Cardiac muscle cell (in vitro differentiated cells and primary cell): ENCODE measurements around the gene LAMP1. TPM values are rescaled to one million over a fixed set of nuclear protein-coding genes. Genes with fewer than 3 reads are reported as not detected.

ENCODE experiments used
- DNase-seq, 2 donors: peaks; one replicate each; pipeline versions ENCODE4 v3.0.0 to v3.0.0-alpha.2; 2010 to 2017; ENCODE audit warnings: low read depth in 1 of 2, low spot score in 1 of 2
- H3K27ac ChIP-seq: fragments of 200-600 bp; sonication (generic); 2 replicates; pipeline ENCODE4 v1.5.1; 2016
- H3K27me3 ChIP-seq: fragments of 200-600 bp; sonication (generic); 2 replicates; pipeline ENCODE4 v1.6.0; 2016; ENCODE audit warnings: control low read depth
- H3K36me3 ChIP-seq: fragments of 200-600 bp; sonication (generic); 2 replicates; pipeline ENCODE4 v1.5.1; 2016; ENCODE audit warnings: control low read depth
- H3K4me1 ChIP-seq: fragments of 200-600 bp; sonication (generic); 2 replicates; pipeline ENCODE4 v1.8.1; 2017; ENCODE audit warnings: low read depth, mild to moderate bottlenecking, mixed run types
- H3K4me3 ChIP-seq: fragments of 200-600 bp; sonication (generic); 2 replicates; pipeline ENCODE4 v1.5.1; 2016; ENCODE audit warnings: mild to moderate bottlenecking
- H3K9me3 ChIP-seq: fragments of 200-600 bp; sonication (generic); 2 replicates; pipeline ENCODE4 v1.5.1; 2017; ENCODE audit warnings: low read depth, mild to moderate bottlenecking, control low read depth
- CTCF ChIP-seq: IDR thresholded peaks from 2 replicates; pipeline ENCODE4 v1.5.1; 2012; ENCODE audit warnings: low read depth, mild to moderate bottlenecking, low read length
- polyA plus RNA-seq: library from polyadenylated mRNA; unstranded; fragments of >200 nt; fragmentation: Nextera tagmentation; extraction: Ambion mirVana; gene quantifications from 2 replicates; pipeline ENCODE4 v1.2.1, GENCODE V29; 2016
- total RNA-seq: library from RNA; depleted of rRNA; stranded (reverse); fragments of >200 nt; gene quantifications from 2 replicates; pipeline ENCODE4 v1.2.3, GENCODE V29; 2016

LAMP1 gene
- total and polyA plus RNA-seq, 2 experiments from 2014 or later = 43.8 to 83.7 TPM

- Histone ChIP-seq H3K4me1 (no peaks in the 10 kb centered on the region), H3K4me3 (no peak overlapping the region), H3K36me3 (peaks cover 32% of the 10 kb centered on the region), H3K27ac (peak overlapping the region; percentile 47), H3K27me3 (no peaks in the 10 kb centered on the region), H3K9me3 (no peaks in the 10 kb centered on the region)
- no peak for TF ChIP-seq CTCF
- DNase-seq = no peak
These were observed 25.0 kb downstream of the LAMP1 start for GRCh38 chr13:113322043-113322461.

GRCh38 chr13:113322890-113323651 lies 26.0 kb downstream of the LAMP1 start:
- TF ChIP-seq CTCF = no peak
- Histone ChIP-seq H3K27me3 (no peaks in the 10 kb centered on the region), H3K27ac (peak overlapping the region; percentile 47), H3K4me1 (no peaks in the 10 kb centered on the region), H3K4me3 (no peak overlapping the region), H3K9me3 (no peaks in the 10 kb centered on the region), H3K36me3 (peaks cover 32% of the 10 kb centered on the region)
- peak in 1 of 2 donors; percentile 41 for DNase-seq

- no peak overlapping the region for H3K4me3 ChIP-seq
- no peak for TF ChIP-seq CTCF
- H3K27me3 ChIP-seq = no peaks in the 10 kb centered on the region
- H3K36me3 ChIP-seq = peaks cover 32% of the 10 kb centered on the region
- H3K9me3 ChIP-seq = no peaks in the 10 kb centered on the region
- H3K27ac ChIP-seq = no peak overlapping the region
- H3K4me1 ChIP-seq = no peaks in the 10 kb centered on the region
- no peak for DNase-seq
These were observed 26.8 kb downstream of the LAMP1 start for GRCh38 chr13:113323869-113324268.

- H3K27ac ChIP-seq = no peak overlapping the region
- DNase-seq = no peak
- TF ChIP-seq CTCF = no peak
These were observed 27.4 kb downstream of the LAMP1 start for GRCh38 chr13:113324398-113324797.

DNA sequence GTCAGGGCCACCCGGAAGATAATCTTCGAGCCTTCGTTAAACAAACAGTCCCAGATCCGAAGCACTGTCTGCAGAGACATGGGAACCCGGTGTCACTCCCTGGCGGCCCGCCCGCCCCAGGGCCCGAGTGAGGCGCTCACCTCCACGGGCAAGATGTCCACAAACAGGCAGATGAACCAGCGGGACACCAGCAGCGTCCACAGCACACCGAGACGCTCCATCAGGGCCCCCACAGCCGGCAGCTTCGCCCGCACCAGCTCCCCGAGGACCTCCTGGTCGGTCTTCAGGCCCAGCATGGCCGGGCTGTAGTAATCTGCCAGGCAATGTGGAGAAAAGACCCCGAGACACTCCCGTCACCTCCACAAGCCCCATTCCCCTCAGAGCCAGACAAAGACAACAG lies 28.7 kb downstream of the LAMP1 start:
- no peak for TF ChIP-seq CTCF
- Histone ChIP-seq H3K27ac (no peak overlapping the region), H3K27me3 (no peaks in the 10 kb centered on the region), H3K36me3 (peaks cover 19% of the 10 kb centered on the region), H3K4me1 (no peaks in the 10 kb centered on the region), H3K9me3 (no peaks in the 10 kb centered on the region), H3K4me3 (no peak overlapping the region)
- DNase-seq = no peak

More at GRCh38 chr13:113324398-113324797, 27.4 kb downstream of the LAMP1 start:
- Histone ChIP-seq H3K27me3 (no peaks in the 10 kb centered on the region), H3K4me1 (no peaks in the 10 kb centered on the region), H3K4me3 (no peak overlapping the region), H3K36me3 (peaks cover 30% of the 10 kb centered on the region), H3K9me3 (no peaks in the 10 kb centered on the region)
